Panc1 (cell line): ENCODE measurements around the gene ANO3. TPM values are rescaled to one million over a fixed set of nuclear protein-coding genes. Genes with fewer than 3 reads are reported as not detected.

Source experiments
- ATAC-seq: fragments of 200-7000 bp; cut with Tn5 transposase; 2 replicates; pipeline ENCODE4 v1.9.1; 2020; ENCODE audit warnings: mild to moderate bottlenecking, moderate library complexity
- BruUV-seq: library from RNA; stranded (reverse); fragments of 400-500 nt; replicated peaks from 2 replicates; lab custom pipeline; 2021; lab: Mats Ljungman, UMichigan
- CTCF ChIA-PET: fragments of 300-600 bp; sonication (Branson Sonifier 250); formaldehyde crosslinking; loops from one replicate; lab custom pipeline; 2022; ENCODE audit warnings: antibody characterized with exemption; lab: Charles Lee
- POLR2A ChIA-PET: fragments of 300-600 bp; sonication (Branson Sonifier 250); formaldehyde crosslinking; loops from one replicate; lab custom pipeline; 2022; ENCODE audit warnings: antibody characterized with exemption; lab: Charles Lee
- DNase-seq: peaks from one replicate; pipeline ENCODE4 v3.0.0-alpha.2; 2010; ENCODE audit warnings: low read depth, low spot score
- H3K27ac ChIP-seq: 2 replicates; pipeline ENCODE4 v1.5.1; 2011; ENCODE audit warnings: mild to moderate bottlenecking, low read length, inconsistent platforms
- H3K27me3 ChIP-seq: fragments of 200-500 bp; sonication (Bioruptor generic); 2 replicates; pipeline ENCODE4 v1.6.0; 2014; ENCODE audit warnings: low read length, inconsistent platforms; ENCODE audit not compliant: control insufficient read depth, insufficient read depth
- H3K36me3 ChIP-seq: fragments of 200-500 bp; sonication (Bioruptor generic); 2 replicates; pipeline ENCODE4 v1.5.1; 2014; ENCODE audit warnings: inconsistent platforms, mild to moderate bottlenecking, low read length, moderate library complexity; ENCODE audit not compliant: control insufficient read depth, insufficient read depth
- H3K4me1 ChIP-seq: 2 replicates; pipeline ENCODE4 v1.5.1; 2011; ENCODE audit warnings: inconsistent platforms, mild to moderate bottlenecking, low read length, moderate library complexity; ENCODE audit not compliant: control insufficient read depth, insufficient read depth
- H3K4me3 ChIP-seq, 2 experiments: 2 replicates each; pipeline ENCODE4 v1.5.1; 2011 to 2012; ENCODE audit warnings: low read depth in 2 of 2, low read length in 2 of 2, mild to moderate bottlenecking in 2 of 2, inconsistent platforms in 1 of 2, moderate library complexity in 1 of 2
- H3K9me3 ChIP-seq: fragments of 200-500 bp; sonication (Bioruptor generic); 2 replicates; pipeline ENCODE4 v1.5.1; 2014; ENCODE audit warnings: low read depth, mild to moderate bottlenecking, inconsistent platforms, low read length, moderate library complexity; ENCODE audit not compliant: control insufficient read depth, insufficient read depth
- POLR2AphosphoS5 ChIP-seq: IDR thresholded peaks from 2 replicates; pipeline ENCODE4 v1.6.1; 2012; ENCODE audit warnings: mild to moderate bottlenecking, low read depth, low read length, moderate library complexity
- REST ChIP-seq, 2 experiments: IDR thresholded peaks; 2 replicates each; pipeline ENCODE4 v1.6.1; 2011 to 2012; ENCODE audit warnings: low read depth in 2 of 2, control low read depth in 1 of 2, low read length in 1 of 2, mild to moderate bottlenecking in 1 of 2, moderate library complexity in 1 of 2; ENCODE audit not compliant: insufficient read depth in 1 of 2
- SIN3A ChIP-seq: IDR thresholded peaks from 2 replicates; pipeline ENCODE4 v1.6.1; 2012; ENCODE audit warnings: low read depth, mild to moderate bottlenecking, low read length, moderate library complexity, borderline replicate concordance; ENCODE audit not compliant: insufficient read depth
- TCF7L2 ChIP-seq: IDR thresholded peaks from 2 replicates; pipeline ENCODE4 v1.6.1; 2011; ENCODE audit warnings: mild to moderate bottlenecking, low read depth, low read length, inconsistent platforms
- in situ Hi-C: cut with HindIII; loops from 2 replicates; pipeline ENCODE4 v1.10.0; 2016; ENCODE audit warnings: low sequenced_read_pairs, low pct_unique_long_range_greater_than_20kb
- intact Hi-C: fragments of 100-400 bp; cut with micrococcal nuclease; formaldehyde crosslinking; loops from one replicate; pipeline ENCODE4 v1.10.0; 2022; ENCODE audit not compliant: unreplicated experiment
- total RNA-seq: library from RNA; stranded (reverse); gene quantifications from one replicate; pipeline ENCODE4 v1.2.1, GENCODE V29; 2021; ENCODE audit not compliant: unreplicated experiment
- TF ChIP-seq, protein P1 (sequence below): fragments of 450-650 bp; IDR thresholded peaks from 2 replicates; pipeline ENCODE4 v1.5.1; 2017; ENCODE audit warnings: mild to moderate bottlenecking

ANO3 gene
- total RNA-seq, 1 experiment from 2014 or later, result not detected

DNA sequence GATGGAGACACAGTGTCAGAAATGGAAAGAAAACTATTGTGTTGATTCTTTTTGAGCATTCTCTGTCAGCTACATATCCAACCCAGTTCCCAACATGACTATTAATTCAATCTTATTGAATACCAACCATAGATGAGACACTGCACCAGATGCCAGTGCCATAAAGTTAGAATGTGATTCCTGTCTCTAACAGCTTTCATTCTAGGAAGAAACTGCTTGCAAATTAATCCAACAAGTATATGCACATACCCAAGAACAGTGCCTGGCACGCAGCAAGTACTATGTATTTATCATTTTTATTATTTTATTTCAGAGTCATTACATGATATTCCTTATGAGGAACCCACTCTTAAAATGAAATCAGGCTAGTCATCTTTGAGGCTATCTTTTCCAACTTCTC lies 355.4 kb downstream of the ANO3 start:
- H3K36me3 ChIP-seq, result no peaks in the 10 kb centered on the region

GRCh38 chr11:26688701-26689100 lies 356.8 kb downstream of the ANO3 start:
- Histone ChIP-seq H3K4me1 (no peaks in the 10 kb centered on the region), H3K4me3 (no peak overlapping the region), H3K27me3 (no peaks in the 10 kb centered on the region), H3K27ac (no peak overlapping the region), H3K36me3 (no peaks in the 10 kb centered on the region), H3K9me3 (no peaks in the 10 kb centered on the region)
- POLR2A ChIA-PET, result no interaction called here
- in situ Hi-C loops (no loop called here), intact Hi-C loops (no loop called here)
- ATAC-seq (no peak), DNase-seq (no peak)
- CTCF ChIA-PET, result no interaction called here
- TF ChIP-seq SIN3A, result no peak
- TF ChIP-seq POLR2AphosphoS5, result no peak
- TF ChIP-seq REST (IDR thresholded peaks at IDR 0.05; ENCODE audit: insufficient read depth in 1 of 2, low read depth in 2 of 2, low read length in 1 of 2), result no peak
- no peak for TF ChIP-seq TCF7L2
- TF ChIP-seq, protein P1, sequence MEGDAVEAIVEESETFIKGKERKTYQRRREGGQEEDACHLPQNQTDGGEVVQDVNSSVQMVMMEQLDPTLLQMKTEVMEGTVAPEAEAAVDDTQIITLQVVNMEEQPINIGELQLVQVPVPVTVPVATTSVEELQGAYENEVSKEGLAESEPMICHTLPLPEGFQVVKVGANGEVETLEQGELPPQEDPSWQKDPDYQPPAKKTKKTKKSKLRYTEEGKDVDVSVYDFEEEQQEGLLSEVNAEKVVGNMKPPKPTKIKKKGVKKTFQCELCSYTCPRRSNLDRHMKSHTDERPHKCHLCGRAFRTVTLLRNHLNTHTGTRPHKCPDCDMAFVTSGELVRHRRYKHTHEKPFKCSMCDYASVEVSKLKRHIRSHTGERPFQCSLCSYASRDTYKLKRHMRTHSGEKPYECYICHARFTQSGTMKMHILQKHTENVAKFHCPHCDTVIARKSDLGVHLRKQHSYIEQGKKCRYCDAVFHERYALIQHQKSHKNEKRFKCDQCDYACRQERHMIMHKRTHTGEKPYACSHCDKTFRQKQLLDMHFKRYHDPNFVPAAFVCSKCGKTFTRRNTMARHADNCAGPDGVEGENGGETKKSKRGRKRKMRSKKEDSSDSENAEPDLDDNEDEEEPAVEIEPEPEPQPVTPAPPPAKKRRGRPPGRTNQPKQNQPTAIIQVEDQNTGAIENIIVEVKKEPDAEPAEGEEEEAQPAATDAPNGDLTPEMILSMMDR, result no peak
- BruUV-seq, result no TSS peak

More for the DNA sequence above, 355.4 kb downstream of the ANO3 start:
- no peak for ATAC-seq
- Histone ChIP-seq H3K27ac (no peak overlapping the region), H3K27me3 (no peaks in the 10 kb centered on the region), H3K4me3 (no peak overlapping the region), H3K9me3 (no peaks in the 10 kb centered on the region), H3K4me1 (no peaks in the 10 kb centered on the region)
- no TSS peak for BruUV-seq
- DNase-seq, result no peak
- in situ Hi-C loops, result no loop called here
- intact Hi-C loops, result no loop called here
- POLR2A ChIA-PET, result no interaction called here
- CTCF ChIA-PET, result no interaction called here
- TF ChIP-seq TCF7L2 (no peak), POLR2AphosphoS5 (no peak), SIN3A (no peak), REST (IDR thresholded peaks at IDR 0.05; ENCODE audit: insufficient read depth in 1 of 2, low read depth in 2 of 2, low read length in 1 of 2) (no peak)
- TF ChIP-seq, protein P1, result no peak
